Kidney epithelial cell (primary cell): Measurements from ENCODE around the gene SIK3. TPM values are rescaled to one million over a fixed set of nuclear protein-coding genes. Genes with fewer than 3 reads are reported as not detected.

Experiments
- DNase-seq: peaks from one replicate; pipeline ENCODE4 v3.0.0-alpha.2; 2010; ENCODE audit warnings: low read depth
- H3K27me3 ChIP-seq: 2 replicates; pipeline ENCODE4 v1.6.0; 2011; ENCODE audit warnings: low read length; ENCODE audit not compliant: control insufficient read depth, insufficient read depth
- H3K36me3 ChIP-seq: 2 replicates; pipeline ENCODE4 v1.5.1; 2011; ENCODE audit warnings: low read length; ENCODE audit not compliant: control insufficient read depth, insufficient read depth
- H3K4me3 ChIP-seq: 2 replicates; pipeline ENCODE4 v1.5.1; 2011; ENCODE audit warnings: low read depth, mild to moderate bottlenecking, control low read depth, low read length
- total RNA-seq: library from RNA; depleted of rRNA; stranded (reverse); fragments of >200 nt; gene quantifications from 2 replicates; pipeline ENCODE4 v1.2.3, GENCODE V29; 2015
- TF ChIP-seq, protein P1 (sequence below): IDR thresholded peaks from 2 replicates; pipeline ENCODE4 v1.5.1; 2011; ENCODE audit warnings: mild to moderate bottlenecking, moderate library complexity, low read length, control low read depth, inconsistent platforms; ENCODE audit not compliant: insufficient read depth, poor library complexity, severe bottlenecking

The SIK3 gene
- total RNA-seq, 1 donor from 2014 or later: 12.9 TPM

- Histone ChIP-seq H3K36me3 (peaks cover 3% of the 10 kb centered on the region), H3K27me3 (no peaks in the 10 kb centered on the region), H3K4me3 (no peak overlapping the region)
- TF ChIP-seq, protein P1, sequence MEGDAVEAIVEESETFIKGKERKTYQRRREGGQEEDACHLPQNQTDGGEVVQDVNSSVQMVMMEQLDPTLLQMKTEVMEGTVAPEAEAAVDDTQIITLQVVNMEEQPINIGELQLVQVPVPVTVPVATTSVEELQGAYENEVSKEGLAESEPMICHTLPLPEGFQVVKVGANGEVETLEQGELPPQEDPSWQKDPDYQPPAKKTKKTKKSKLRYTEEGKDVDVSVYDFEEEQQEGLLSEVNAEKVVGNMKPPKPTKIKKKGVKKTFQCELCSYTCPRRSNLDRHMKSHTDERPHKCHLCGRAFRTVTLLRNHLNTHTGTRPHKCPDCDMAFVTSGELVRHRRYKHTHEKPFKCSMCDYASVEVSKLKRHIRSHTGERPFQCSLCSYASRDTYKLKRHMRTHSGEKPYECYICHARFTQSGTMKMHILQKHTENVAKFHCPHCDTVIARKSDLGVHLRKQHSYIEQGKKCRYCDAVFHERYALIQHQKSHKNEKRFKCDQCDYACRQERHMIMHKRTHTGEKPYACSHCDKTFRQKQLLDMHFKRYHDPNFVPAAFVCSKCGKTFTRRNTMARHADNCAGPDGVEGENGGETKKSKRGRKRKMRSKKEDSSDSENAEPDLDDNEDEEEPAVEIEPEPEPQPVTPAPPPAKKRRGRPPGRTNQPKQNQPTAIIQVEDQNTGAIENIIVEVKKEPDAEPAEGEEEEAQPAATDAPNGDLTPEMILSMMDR: no peak
- DNase-seq: no peak
Measured at GRCh38 chr11:116842909-116843308, 255.3 kb downstream of the SIK3 start.

GRCh38 chr11:116842117-116842516 lies 256.1 kb downstream of the SIK3 start:
- TF ChIP-seq, protein P1: no peak
- Histone ChIP-seq H3K27me3 (no peaks in the 10 kb centered on the region), H3K4me3 (no peak overlapping the region), H3K36me3 (peaks cover 2% of the 10 kb centered on the region)
- no peak for DNase-seq

GRCh38 chr11:116840746-116841296 lies 257.4 kb downstream of the SIK3 start:
- no peak overlapping the region for H3K4me3 ChIP-seq

DNA sequence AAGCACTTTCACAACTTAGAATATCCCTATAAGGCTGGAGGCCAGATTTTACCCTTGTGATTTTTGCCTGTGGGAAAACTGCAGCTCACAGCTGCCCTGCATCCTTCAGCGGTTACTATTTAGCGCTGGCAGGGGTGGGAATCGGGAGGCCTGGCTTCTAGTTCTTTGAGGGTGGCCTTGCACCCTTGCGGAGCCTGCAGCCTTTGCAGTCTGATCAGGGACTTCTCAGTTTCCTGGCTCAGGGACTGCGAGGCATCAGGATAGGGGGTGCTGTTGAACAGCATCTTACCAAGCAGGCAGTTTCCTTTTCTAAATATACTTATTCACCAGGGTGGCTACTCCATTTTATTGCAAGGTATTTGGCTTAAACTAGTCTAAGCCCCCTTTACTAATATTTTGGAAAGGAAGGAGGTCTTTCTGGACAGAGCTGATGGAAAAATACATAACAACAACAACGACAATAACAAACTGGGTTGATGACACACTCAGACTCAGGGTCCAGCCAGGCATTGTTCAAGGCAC lies 257.9 kb downstream of the SIK3 start:
- Histone ChIP-seq H3K4me3 (no peak overlapping the region), H3K27me3 (no peaks in the 10 kb centered on the region), H3K36me3 (peaks cover 2% of the 10 kb centered on the region)
- TF ChIP-seq, protein P1: no peak
- DNase-seq: no peak

More at GRCh38 chr11:116840746-116841296, 257.4 kb downstream of the SIK3 start:
- TF ChIP-seq, protein P1: no peak
- no peak for DNase-seq
- H3K27me3 ChIP-seq: no peaks in the 10 kb centered on the region
- H3K36me3 ChIP-seq: peaks cover 2% of the 10 kb centered on the region

GRCh38 chr11:116838321-116839084 lies 259.7 kb downstream of the SIK3 start:
- Histone ChIP-seq H3K4me3 (no peak overlapping the region), H3K27me3 (no peaks in the 10 kb centered on the region), H3K36me3 (no peaks in the 10 kb centered on the region)
- TF ChIP-seq, protein P1: no peak
- DNase-seq: no peak
